CD4-positive, CD25-positive, alpha-beta regulatory T cell (primary cell): Measurements from ENCODE around the gene COA8. TPM values are rescaled to one million over a fixed set of nuclear protein-coding genes. Genes with fewer than 3 reads are reported as not detected.

Experiments
- ATAC-seq, 2 donors: fragments of 150-1000 bp; cut with Tn5 transposase; one replicate each; pipeline ENCODE4 v1.10.0; 2021; ENCODE audit warnings: low read depth in 2 of 2, moderate number of reproducible peaks in 2 of 2, moderate library complexity in 1 of 2
- DNase-seq, 3 donors: peaks; one replicate each; pipeline versions ENCODE4 v3.0.0 to v3.0.0-alpha.2; 2012 to 2022; ENCODE audit warnings: mixed read lengths in 1 of 3
- H3K27ac ChIP-seq: one replicate; pipeline ENCODE4 v1.7.0; 2013; ENCODE audit warnings: mild to moderate bottlenecking, low read length; ENCODE audit not compliant: insufficient read depth, poor library complexity, severe bottlenecking
- H3K27me3 ChIP-seq: one replicate; pipeline ENCODE4 v1.7.0; 2013; ENCODE audit warnings: low read length; ENCODE audit not compliant: control insufficient read depth, insufficient read depth
- H3K36me3 ChIP-seq: one replicate; pipeline ENCODE4 v1.7.0; 2013; ENCODE audit warnings: mild to moderate bottlenecking, low read length, moderate library complexity; ENCODE audit not compliant: control insufficient read depth, insufficient read depth
- H3K4me1 ChIP-seq: 2 replicates; pipeline ENCODE4 v1.7.0; 2013; ENCODE audit warnings: mild to moderate bottlenecking, low read length; ENCODE audit not compliant: insufficient read depth, control insufficient read depth, poor library complexity, severe bottlenecking
- H3K4me3 ChIP-seq: one replicate; pipeline ENCODE4 v1.7.0; 2013; ENCODE audit warnings: low read depth, mild to moderate bottlenecking, low read length, moderate library complexity
- H3K9me3 ChIP-seq, 2 experiments: 1 replicate in 1 of 2; 2 replicates in 1 of 2; pipeline ENCODE4 v1.7.0; 2013; ENCODE audit warnings: low read length in 2 of 2, mild to moderate bottlenecking in 1 of 2, moderate library complexity in 1 of 2; ENCODE audit not compliant: control insufficient read depth in 2 of 2
- H3K27ac Mint-ChIP-seq, 3 donors: one replicate each; pipeline ENCODE4 v1.8.0; 2020 to 2022; ENCODE audit warnings: mild to moderate bottlenecking in 3 of 3, mixed read lengths in 3 of 3, moderate library complexity in 2 of 3
- H3K27me3 Mint-ChIP-seq: one replicate; pipeline ENCODE4 v1.8.0; 2022; ENCODE audit warnings: mild to moderate bottlenecking, mixed read lengths
- H3K36me3 Mint-ChIP-seq: one replicate; pipeline ENCODE4 v1.8.0; 2020; ENCODE audit warnings: mixed read lengths
- H3K4me1 Mint-ChIP-seq, 4 donors: one replicate each; pipeline ENCODE4 v1.8.0; 2020 to 2022; ENCODE audit warnings: mixed read lengths in 4 of 4, mild to moderate bottlenecking in 1 of 4
- H3K4me3 Mint-ChIP-seq, 4 donors: one replicate each; pipeline ENCODE4 v1.8.0; 2020 to 2022; ENCODE audit warnings: mild to moderate bottlenecking in 4 of 4, mixed read lengths in 4 of 4, moderate library complexity in 3 of 4
- H3K9me3 Mint-ChIP-seq, 7 donors: one replicate each; pipeline ENCODE4 v1.8.0; 2020 to 2022; ENCODE audit warnings: mixed read lengths in 7 of 7, mild to moderate bottlenecking in 3 of 7, moderate library complexity in 2 of 7
- polyA plus RNA-seq, 4 donors: library from polyadenylated mRNA; unstranded; fragments of 300-500 nt; fragmentation: Illumina TruSeq; gene quantifications; one replicate each; pipeline ENCODE4 v1.2.3, GENCODE V29; 2021
- total RNA-seq: library from RNA; stranded (reverse); gene quantifications from one replicate; pipeline ENCODE4 v1.2.3, GENCODE V29; 2022

The COA8 gene
- total and polyA plus RNA-seq, 5 donors from 2014 or later = 15.1 to 55.0 (median 48.6) TPM

- no peak overlapping the region for H3K4me3 Mint-ChIP-seq
Observed at GRCh38 chr14:103545915-103546651, 16.7 kb upstream of the COA8 start.

GRCh38 chr14:103546652-103547454 is 15.9 kb upstream of the COA8 start:
- peak; percentile 63 to 69 for ATAC-seq
- no peaks in the 10 kb centered on the region for H3K9me3 ChIP-seq
- H3K4me3 ChIP-seq = no peak overlapping the region
- DNase-seq = peak; percentile 62 to 73 (median 68)
- no peaks in the 10 kb centered on the region for H3K27me3 ChIP-seq
- H3K27ac ChIP-seq = no peak overlapping the region
- no peaks in the 10 kb centered on the region for H3K36me3 ChIP-seq
- Mint-ChIP-seq H3K9me3 (no peaks in the 10 kb centered on the region), H3K36me3 (no peaks in the 10 kb centered on the region), H3K27me3 (no peaks in the 10 kb centered on the region), H3K4me3 (no peak overlapping the region), H3K27ac (no peak overlapping the region), H3K4me1 (peaks cover 0 to 6% (median 1%) of the 10 kb centered on the region in 4 donors)
- no peaks in the 10 kb centered on the region for H3K4me1 ChIP-seq

More at GRCh38 chr14:103545915-103546651, 16.7 kb upstream of the COA8 start:
- H3K36me3 Mint-ChIP-seq = no peaks in the 10 kb centered on the region
- no peaks in the 10 kb centered on the region for H3K4me1 ChIP-seq
- ATAC-seq = no peak
- no peaks in the 10 kb centered on the region for H3K9me3 Mint-ChIP-seq
- peaks cover 0 to 2% (median 0%) of the 10 kb centered on the region in 4 donors for H3K4me1 Mint-ChIP-seq
- no peak overlapping the region for H3K27ac Mint-ChIP-seq
- DNase-seq = no peak
- H3K36me3 ChIP-seq = no peaks in the 10 kb centered on the region
- no peak overlapping the region for H3K4me3 ChIP-seq
- no peaks in the 10 kb centered on the region for H3K27me3 Mint-ChIP-seq
- H3K27me3 ChIP-seq = no peaks in the 10 kb centered on the region
- H3K9me3 ChIP-seq = no peaks in the 10 kb centered on the region
- no peak overlapping the region for H3K27ac ChIP-seq

- Histone ChIP-seq H3K4me1 (no peaks in the 10 kb centered on the region), H3K36me3 (no peaks in the 10 kb centered on the region), H3K4me3 (no peak overlapping the region), H3K9me3 (no peaks in the 10 kb centered on the region), H3K27me3 (no peaks in the 10 kb centered on the region), H3K27ac (no peak overlapping the region)
- Mint-ChIP-seq H3K36me3 (no peaks in the 10 kb centered on the region), H3K4me3 (peak overlapping the region in 1 of 4 donors; percentile 58), H3K9me3 (no peaks in the 10 kb centered on the region), H3K27me3 (no peaks in the 10 kb centered on the region), H3K4me1 (peaks cover 0 to 6% (median 1%) of the 10 kb centered on the region in 4 donors), H3K27ac (no peak overlapping the region)
- ATAC-seq (no peak), DNase-seq (no peak)
Observed at GRCh38 chr14:103547455-103547940, 15.3 kb upstream of the COA8 start.

GRCh38 chr14:103547941-103548462 is 14.8 kb upstream of the COA8 start:
- Histone ChIP-seq H3K4me3 (no peak overlapping the region), H3K4me1 (no peaks in the 10 kb centered on the region), H3K27ac (no peak overlapping the region), H3K9me3 (no peaks in the 10 kb centered on the region), H3K36me3 (no peaks in the 10 kb centered on the region), H3K27me3 (no peaks in the 10 kb centered on the region)
- DNase-seq (no peak), ATAC-seq (no peak)
- peaks cover 0 to 6% (median 1%) of the 10 kb centered on the region in 4 donors for H3K4me1 Mint-ChIP-seq
- peak overlapping the region in 1 of 4 donors; percentile 58 for H3K4me3 Mint-ChIP-seq
- no peaks in the 10 kb centered on the region for H3K27me3 Mint-ChIP-seq
- peaks cover 3% of the 10 kb centered on the region for H3K36me3 Mint-ChIP-seq
- H3K9me3 Mint-ChIP-seq = no peaks in the 10 kb centered on the region
- H3K27ac Mint-ChIP-seq = no peak overlapping the region

GRCh38 chr14:103548463-103549351 is 14.1 kb upstream of the COA8 start:
- no peak overlapping the region for H3K27ac ChIP-seq
- Mint-ChIP-seq H3K27ac (no peak overlapping the region), H3K27me3 (no peaks in the 10 kb centered on the region), H3K9me3 (no peaks in the 10 kb centered on the region), H3K36me3 (peaks cover 3% of the 10 kb centered on the region), H3K4me3 (no peak overlapping the region), H3K4me1 (peaks cover 0 to 6% (median 1%) of the 10 kb centered on the region in 4 donors)
- H3K9me3 ChIP-seq = no peaks in the 10 kb centered on the region
- no peak for ATAC-seq
- no peaks in the 10 kb centered on the region for H3K4me1 ChIP-seq
- no peaks in the 10 kb centered on the region for H3K27me3 ChIP-seq
- no peak overlapping the region for H3K4me3 ChIP-seq
- no peaks in the 10 kb centered on the region for H3K36me3 ChIP-seq
- no peak for DNase-seq

- H3K4me3 ChIP-seq = no peak overlapping the region
- no peaks in the 10 kb centered on the region for H3K4me1 ChIP-seq
- ATAC-seq (no peak), DNase-seq (no peak)
- no peaks in the 10 kb centered on the region for H3K9me3 ChIP-seq
- H3K27me3 Mint-ChIP-seq = no peaks in the 10 kb centered on the region
- H3K27ac ChIP-seq = no peak overlapping the region
- no peaks in the 10 kb centered on the region for H3K9me3 Mint-ChIP-seq
- no peak overlapping the region for H3K4me3 Mint-ChIP-seq
- H3K4me1 Mint-ChIP-seq = peaks cover 0 to 6% (median 2%) of the 10 kb centered on the region in 4 donors
- no peaks in the 10 kb centered on the region for H3K27me3 ChIP-seq
- H3K36me3 Mint-ChIP-seq = peaks cover 3% of the 10 kb centered on the region
- H3K36me3 ChIP-seq = peaks cover 2% of the 10 kb centered on the region
- no peak overlapping the region for H3K27ac Mint-ChIP-seq
Observed at GRCh38 chr14:103549361-103550311, 13.1 kb upstream of the COA8 start.
